ENCODE data around the gene ACBD6.

The ACBD6 gene

GRCh38 chr1:180251526-180252305 is 250.7 kb downstream of the ACBD6 start:
- DNase-seq = no peak

- no peak for DNase-seq
Measured at GRCh38 chr1:180250883-180251509, 251.4 kb downstream of the ACBD6 start.

GRCh38 chr1:180250499-180250770 is 251.9 kb downstream of the ACBD6 start:
- no peak for DNase-seq

GRCh38 chr1:180249725-180250498 is 252.5 kb downstream of the ACBD6 start:
- DNase-seq = no peak

- DNase-seq = peak; percentile 32
Measured at GRCh38 chr1:180248731-180249681, 253.4 kb downstream of the ACBD6 start.

GRCh38 chr1:180248176-180248575 is 254.2 kb downstream of the ACBD6 start:
- DNase-seq = no peak

- DNase-seq = no peak
Measured at GRCh38 chr1:180247580-180247979, 254.8 kb downstream of the ACBD6 start.

GRCh38 chr1:180247061-180247460 is 255.3 kb downstream of the ACBD6 start:
- no peak for DNase-seq

GRCh38 chr1:180246579-180246978 is 255.8 kb downstream of the ACBD6 start:
- DNase-seq = no peak

GRCh38 chr1:180244840-180245239 is 257.5 kb downstream of the ACBD6 start:
- DNase-seq = no peak

- DNase-seq = no peak
Measured at GRCh38 chr1:180243517-180244221, 258.7 kb downstream of the ACBD6 start.

GRCh38 chr1:180241716-180242544 is 260.4 kb downstream of the ACBD6 start:
- no peak for DNase-seq

GRCh38 chr1:180239145-180240096 is 263.0 kb downstream of the ACBD6 start:
- no peak for DNase-seq

- no peak for DNase-seq
Measured at GRCh38 chr1:180238675-180239074, 263.7 kb downstream of the ACBD6 start.

Measured in SHP77 treated with DMSO at 0.1 percent for 48 hours (cell line).